ENCODE results near the gene ARSD. TPM values are rescaled to one million over a fixed set of nuclear protein-coding genes. Genes with fewer than 3 reads are reported as not detected.

The ARSD gene
- total RNA-seq, 1 experiment from 2014 or later: 12.7 TPM

DNA sequence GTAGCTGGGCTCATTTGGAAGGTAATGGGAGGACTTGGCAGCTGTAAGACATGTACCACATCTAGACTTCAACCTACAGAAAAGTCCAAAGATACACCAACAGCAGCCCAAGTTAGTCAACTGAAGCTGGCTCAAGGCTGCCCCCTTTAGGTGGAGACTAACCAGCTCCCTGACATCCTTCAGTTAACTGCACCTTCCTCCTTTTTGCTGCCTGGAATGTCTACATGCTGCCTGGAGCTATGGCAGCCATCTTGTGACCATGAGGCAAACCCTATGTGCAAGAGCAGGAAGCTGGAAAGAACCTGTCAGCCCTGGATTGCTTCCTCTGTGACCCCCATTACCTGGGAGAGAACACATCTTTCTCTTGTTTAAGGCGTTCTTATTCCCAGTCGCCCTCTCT is 25.8 kb downstream of the ARSD start:
- ChIA-PET CTCF (no interaction called here), POLR2A (no interaction called here)
- ATAC-seq: no peak
- no peaks in the 10 kb centered on the region for H3K4me1 ChIP-seq (ENCODE audit: control insufficient read depth, insufficient read depth, low read length)
- no peaks in the 10 kb centered on the region for H3K36me3 ChIP-seq (ENCODE audit: control insufficient read depth, insufficient read depth, low read length)
- no peak for DNase-seq (ENCODE audit: low read depth, low spot score)
- H3K9me3 ChIP-seq (ENCODE audit: control insufficient read depth, insufficient read depth, low read depth, low read length): no peaks in the 10 kb centered on the region
- no peaks in the 10 kb centered on the region for H3K27me3 ChIP-seq (ENCODE audit: control insufficient read depth, insufficient read depth, low read length)
- 0 out of 2 replicates have a peak, but pooled peaks have one; percentile 13 for TF ChIP-seq CTCF (IDR thresholded peaks at IDR 0.05)
- no peak for TF ChIP-seq REST (IDR thresholded peaks at IDR 0.05; ENCODE audit: insufficient read depth in 1 of 2, low read depth in 2 of 2, low read length in 1 of 2)
- no peak overlapping the region for H3K4me3 ChIP-seq (ENCODE audit: low read depth in 2 of 2, low read length in 2 of 2)
- intact Hi-C loops (cut with micrococcal nuclease; ENCODE audit: unreplicated experiment) (no loop called here), in situ Hi-C loops (cut with HindIII; ENCODE audit: low pct_unique_long_range_greater_than_20kb, low sequenced_read_pairs) (no loop called here)
- BruUV-seq (replicated peaks): no TSS peak
- H3K27ac ChIP-seq (ENCODE audit: low read length): no peak overlapping the region

DNA sequence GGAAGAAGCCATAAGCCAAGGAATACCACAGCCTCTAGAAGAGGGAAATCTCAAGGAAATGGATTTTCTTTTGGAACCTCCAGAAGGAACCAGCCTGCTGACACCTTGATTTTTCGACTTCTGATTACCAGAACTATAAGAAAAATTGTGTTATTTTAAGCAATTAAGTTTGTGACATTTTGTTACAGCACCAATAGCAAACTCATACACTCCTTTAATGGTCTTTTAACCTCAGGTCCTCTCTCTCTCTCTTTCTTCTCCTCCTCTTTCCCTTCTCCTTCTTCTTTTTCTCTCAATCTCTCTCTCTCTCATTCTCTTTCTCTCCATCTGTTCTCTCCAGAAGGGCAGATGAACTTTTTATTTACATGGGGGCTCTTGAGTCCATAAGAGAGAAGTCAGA is 26.3 kb downstream of the ARSD start:
- H3K36me3 ChIP-seq (ENCODE audit: control insufficient read depth, insufficient read depth, low read length): no peaks in the 10 kb centered on the region
- BruUV-seq (replicated peaks): no TSS peak
- H3K27ac ChIP-seq (ENCODE audit: low read length): no peak overlapping the region
- no peaks in the 10 kb centered on the region for H3K4me1 ChIP-seq (ENCODE audit: control insufficient read depth, insufficient read depth, low read length)
- no peak for TF ChIP-seq SIN3A (IDR thresholded peaks at IDR 0.05; ENCODE audit: borderline replicate concordance, insufficient read depth, low read depth, low read length)
- TF ChIP-seq POLR2AphosphoS5 (IDR thresholded peaks at IDR 0.05; ENCODE audit: low read depth, low read length): no peak
- TF ChIP-seq REST (IDR thresholded peaks at IDR 0.05; ENCODE audit: insufficient read depth in 1 of 2, low read depth in 2 of 2, low read length in 1 of 2): no peak
- TF ChIP-seq TCF7L2 (IDR thresholded peaks at IDR 0.05; ENCODE audit: low read depth, low read length): no peak
- no peak for TF ChIP-seq CTCF (IDR thresholded peaks at IDR 0.05)
- POLR2A ChIA-PET: no interaction called here
- no peak for DNase-seq (ENCODE audit: low read depth, low spot score)
- in situ Hi-C loops (cut with HindIII; ENCODE audit: low pct_unique_long_range_greater_than_20kb, low sequenced_read_pairs): no loop called here
- CTCF ChIA-PET: no interaction called here
- intact Hi-C loops (cut with micrococcal nuclease; ENCODE audit: unreplicated experiment): no loop called here
- no peak for ATAC-seq
- H3K27me3 ChIP-seq (ENCODE audit: control insufficient read depth, insufficient read depth, low read length): no peaks in the 10 kb centered on the region
- no peaks in the 10 kb centered on the region for H3K9me3 ChIP-seq (ENCODE audit: control insufficient read depth, insufficient read depth, low read depth, low read length)
- no peak overlapping the region for H3K4me3 ChIP-seq (ENCODE audit: low read depth in 2 of 2, low read length in 2 of 2)
